H1 (cell line): ENCODE measurements around the gene TPRX1.

Experiments used
- CHD1 ChIP-seq: IDR thresholded peaks from 2 replicates; pipeline ENCODE4 v1.6.1; 2012; ENCODE audit warnings: low read depth, low read length, improper control_type of control experiment
- CTCF ChIP-seq, 3 experiments: IDR thresholded peaks; 1 replicate in 2 of 3; 2 replicates in 1 of 3; pipeline versions ENCODE4 v1.5.1 to v1.6.1; 2011; ENCODE audit warnings: low read length in 3 of 3, mild to moderate bottlenecking in 3 of 3, inconsistent platforms in 2 of 3, low read depth in 1 of 3, moderate library complexity in 1 of 3; ENCODE audit not compliant: insufficient read depth in 1 of 3; ENCODE audit errors: control extremely low read depth in 1 of 3
- KDM1A ChIP-seq: fragments of 200-600, 300-600 bp; sonication (generic); IDR thresholded peaks from 2 replicates; pipeline ENCODE4 v1.7.1; 2016; ENCODE audit warnings: mild to moderate bottlenecking, low read length, borderline replicate concordance
- RBBP5 ChIP-seq: IDR thresholded peaks from 2 replicates; pipeline ENCODE4 v1.7.1; 2012; ENCODE audit warnings: low read depth, mild to moderate bottlenecking, inconsistent platforms, low read length, moderate library complexity, borderline replicate concordance
- SP2 ChIP-seq: IDR thresholded peaks from 2 replicates; pipeline ENCODE4 v1.6.1; 2012; ENCODE audit warnings: mild to moderate bottlenecking, low read length, inconsistent platforms
- TAF1 ChIP-seq: IDR thresholded peaks from 2 replicates; pipeline ENCODE4 v1.6.1; 2011; ENCODE audit warnings: mild to moderate bottlenecking, low read depth, low read length

GRCh38 chr19:47755762-47756626 lies 48.4 kb downstream of the TPRX1 start:
- TF ChIP-seq CTCF (IDR thresholded peaks at IDR 0.05; ENCODE audit: control extremely low read depth in 1 of 3, insufficient read depth in 1 of 3, low read depth in 1 of 3, low read length in 3 of 3) (no peak), RBBP5 (no peak), CHD1 (no peak), TAF1 (no peak), SP2 (no peak), KDM1A (no peak)
